Hair follicular keratinocyte (primary cell): ENCODE data around the gene TEX2. TPM values are rescaled to one million over a fixed set of nuclear protein-coding genes. Genes with fewer than 3 reads are reported as not detected.

Experiments used
- total RNA-seq: library from RNA; depleted of rRNA; stranded (reverse); fragments of >200 nt; gene quantifications from 2 replicates; pipeline ENCODE4 v1.2.3, GENCODE V29; 2015

Gene TEX2
- total RNA-seq, result 31.6 and 33.7 TPM in 2 replicates

GRCh38 chr17:64263000-64263766 lies at the start of gene TEX2:
Gene TEX2, minus strand, starts transcription at chr17:64263260. Its CDS starts 49,043 bp downstream, at chr17:64214217.

GRCh38 chr17:64129765-64130558 lies 133.1 kb downstream of the TEX2 start, which contains the start of gene ERN1:
Gene ERN1, minus strand, starts transcription at chr17:64130144. Its CDS starts 115 bp downstream, at chr17:64130029.

Other genes starting within 250 kb of the TEX2 start
- gene ICAM2, start 242.6 kb downstream of the TEX2 start, total RNA-seq, result 0.15 and 0.16 TPM in 2 replicates
- 16.8 TPM in 2 replicates for gene ERN1, start 133.1 kb downstream of the TEX2 start, total RNA-seq
- gene PECAM1, start 127.6 kb upstream of the TEX2 start, total RNA-seq, result not detected in 2 replicates
- gene MILR1, start 185.9 kb upstream of the TEX2 start, total RNA-seq, result 2.4 TPM in 1 of 2 replicates, not detected in the other
- gene POLG2, start 233.8 kb upstream of the TEX2 start, total RNA-seq, result 5.2 and 5.8 TPM in 2 replicates
- 267 and 428 TPM in 2 replicates for gene DDX5, start 243.0 kb upstream of the TEX2 start, total RNA-seq
- gene CEP95, start 243.7 kb upstream of the TEX2 start, total RNA-seq, result 12.2 and 17.2 TPM in 2 replicates